ENCODE results near the gene CRYGA. TPM values are rescaled to one million over a fixed set of nuclear protein-coding genes. Genes with fewer than 3 reads are reported as not detected.
"Not testable (repeated sequence)": the region's sequence is repeated elsewhere in the genome, so short reads cannot be mapped to it uniquely, and the experiment has no call there.

CRYGA gene
- total RNA-seq, 1 experiment from 2014 or later, result not detected

- Mint-ChIP-seq H3K9me3 (ENCODE audit: low read depth, unreplicated experiment) (no peaks in the 10 kb centered on the region), H3K4me3 (ENCODE audit: low read depth, unreplicated experiment) (no peak overlapping the region), H3K27me3 (ENCODE audit: unreplicated experiment) (no peaks in the 10 kb centered on the region), H3K4me1 (ENCODE audit: low read depth, unreplicated experiment) (peaks cover 22% of the 10 kb centered on the region), H3K36me3 (ENCODE audit: insufficient read depth, unreplicated experiment) (no peaks in the 10 kb centered on the region), H3K27ac (ENCODE audit: unreplicated experiment) (peak overlapping the region; percentile 20)
- DNase-seq, result no peak
- TF ChIP-seq CTCF (IDR thresholded peaks at IDR 0.05; ENCODE audit: unreplicated experiment), result no peak
- no TSS peak for BruUV-seq (replicated peaks)
- CTCF ChIA-PET, result interaction anchor here (0.6 to 0.8 kb wide), 2 partner anchors 111 to 247 kb away, joined by 3 to 4 read pairs; partner anchors contain the start of gene IDH1
- intact Hi-C loops (cut with micrococcal nuclease; ENCODE audit: unreplicated experiment), result no loop called here
Measured at GRCh38 chr2:208142925-208143799, 20.2 kb downstream of the CRYGA start.

- Mint-ChIP-seq H3K4me3 (ENCODE audit: low read depth, unreplicated experiment) (no peak overlapping the region), H3K36me3 (ENCODE audit: insufficient read depth, unreplicated experiment) (no peaks in the 10 kb centered on the region), H3K4me1 (ENCODE audit: low read depth, unreplicated experiment) (peaks cover 22% of the 10 kb centered on the region), H3K27me3 (ENCODE audit: unreplicated experiment) (no peaks in the 10 kb centered on the region), H3K9me3 (ENCODE audit: low read depth, unreplicated experiment) (peaks cover 7% of the 10 kb centered on the region), H3K27ac (ENCODE audit: unreplicated experiment) (peak overlapping the region; percentile 20)
- no TSS peak for BruUV-seq (replicated peaks)
- no peak for TF ChIP-seq CTCF (IDR thresholded peaks at IDR 0.05; ENCODE audit: unreplicated experiment)
- CTCF ChIA-PET, result no interaction called here
- DNase-seq, result no peak
- intact Hi-C loops (cut with micrococcal nuclease; ENCODE audit: unreplicated experiment), result no loop called here
Measured at GRCh38 chr2:208142240-208142924, 21.0 kb downstream of the CRYGA start.

GRCh38 chr2:208139447-208139846, 23.9 kb downstream of the CRYGA start:
- Mint-ChIP-seq H3K4me1 (ENCODE audit: low read depth, unreplicated experiment) (peaks cover 22% of the 10 kb centered on the region), H3K36me3 (ENCODE audit: insufficient read depth, unreplicated experiment) (no peaks in the 10 kb centered on the region), H3K9me3 (ENCODE audit: low read depth, unreplicated experiment) (peaks cover 7% of the 10 kb centered on the region), H3K27me3 (ENCODE audit: unreplicated experiment) (no peaks in the 10 kb centered on the region), H3K27ac (ENCODE audit: unreplicated experiment) (no peak overlapping the region), H3K4me3 (ENCODE audit: low read depth, unreplicated experiment) (no peak overlapping the region)
- CTCF ChIA-PET, result no interaction called here
- intact Hi-C loops (cut with micrococcal nuclease; ENCODE audit: unreplicated experiment), result no loop called here
- BruUV-seq (replicated peaks), result no TSS peak
- TF ChIP-seq CTCF (IDR thresholded peaks at IDR 0.05; ENCODE audit: unreplicated experiment), result no peak
- no peak for DNase-seq

GRCh38 chr2:208138334-208138733, 25.1 kb downstream of the CRYGA start:
- H3K9me3 Mint-ChIP-seq (ENCODE audit: low read depth, unreplicated experiment); intact Hi-C loops (cut with micrococcal nuclease; ENCODE audit: unreplicated experiment); BruUV-seq (replicated peaks); H3K36me3 Mint-ChIP-seq (ENCODE audit: insufficient read depth, unreplicated experiment); DNase-seq; H3K27me3 Mint-ChIP-seq (ENCODE audit: unreplicated experiment); CTCF ChIA-PET; H3K27ac Mint-ChIP-seq (ENCODE audit: unreplicated experiment); H3K4me3 Mint-ChIP-seq (ENCODE audit: low read depth, unreplicated experiment): not testable (repeated sequence)
- H3K4me1 Mint-ChIP-seq (ENCODE audit: low read depth, unreplicated experiment), result peaks cover 19% of the 10 kb centered on the region

Data from Calu3 (cell line).